Ureter (tissue), 1 donor: ENCODE data around the gene KRTAP5-1. TPM values are rescaled to one million over a fixed set of nuclear protein-coding genes. Genes with fewer than 3 reads are reported as not detected.

Source experiments
- DNase-seq: peaks from one replicate; pipeline ENCODE4 v3.0.0-alpha.2; 2020; ENCODE audit warnings: low spot score
- total RNA-seq: library from RNA; stranded (reverse); gene quantifications from one replicate; pipeline ENCODE4 v1.2.4, GENCODE V29; 2023
- donor health status: DM: yes; HTN: yes; CAD: no.

Gene KRTAP5-1
- total RNA-seq, 1 donor from 2014 or later = not detected

DNA sequence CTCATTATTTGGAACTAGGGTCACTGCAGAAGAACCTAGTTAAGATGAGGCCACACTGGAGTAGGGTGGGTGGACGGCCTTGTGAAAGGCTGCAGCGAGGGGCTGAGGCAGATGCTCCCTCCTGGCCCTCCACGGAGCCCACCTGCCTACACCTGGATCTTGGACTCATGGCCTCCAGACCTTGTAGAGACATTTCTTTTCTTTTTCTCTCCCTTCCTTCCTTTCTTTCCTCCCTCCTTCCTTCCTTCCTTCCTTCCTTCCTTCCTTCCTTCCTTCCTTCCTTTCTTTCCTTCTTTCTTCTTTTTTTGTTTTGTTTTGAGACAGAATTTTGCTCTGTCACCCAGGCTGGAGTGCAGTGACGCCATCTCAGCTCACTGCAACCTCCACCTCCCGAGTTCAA is 39.7 kb downstream of the KRTAP5-1 start:
- no peak for DNase-seq

- DNase-seq = no peak
Measured at GRCh38 chr11:1544536-1544935, 40.5 kb downstream of the KRTAP5-1 start.

DNA sequence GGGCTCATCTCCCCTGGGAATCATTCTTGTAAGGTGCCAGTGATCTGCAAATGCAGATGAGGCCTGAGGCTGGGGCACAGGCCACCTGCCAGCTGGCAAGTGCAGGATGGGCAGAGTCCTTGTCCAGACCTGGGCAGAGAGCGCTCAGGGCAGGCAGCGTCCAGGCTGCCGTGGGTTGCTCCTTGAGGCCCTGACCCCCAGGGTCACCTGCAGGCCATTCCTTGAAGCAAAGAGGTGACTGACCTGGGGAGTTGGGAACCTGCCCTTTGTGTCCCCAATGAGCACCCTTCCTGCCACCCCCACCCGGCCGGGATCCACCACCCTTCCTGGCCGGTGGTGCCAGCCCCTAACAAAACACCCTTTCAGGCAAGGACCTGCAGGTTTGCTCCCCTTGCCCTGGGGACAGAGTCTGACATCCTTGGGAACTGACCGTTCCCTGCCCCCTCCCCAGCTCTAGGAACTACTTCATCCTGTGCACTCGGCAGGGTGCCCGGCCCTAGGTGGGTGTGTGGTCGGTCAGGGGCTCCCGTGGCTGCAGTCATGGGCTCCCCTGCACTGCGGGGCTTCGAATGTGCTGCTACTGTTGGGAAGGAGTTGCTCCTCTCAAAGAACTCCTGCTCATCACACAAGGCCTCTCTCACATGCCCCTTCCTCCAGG is 41.3 kb downstream of the KRTAP5-1 start:
- no peak for DNase-seq

- no peak for DNase-seq
Measured at GRCh38 chr11:1542267-1542666, 42.8 kb downstream of the KRTAP5-1 start.

GRCh38 chr11:1541474-1542204 is 43.4 kb downstream of the KRTAP5-1 start:
- no peak for DNase-seq

DNA sequence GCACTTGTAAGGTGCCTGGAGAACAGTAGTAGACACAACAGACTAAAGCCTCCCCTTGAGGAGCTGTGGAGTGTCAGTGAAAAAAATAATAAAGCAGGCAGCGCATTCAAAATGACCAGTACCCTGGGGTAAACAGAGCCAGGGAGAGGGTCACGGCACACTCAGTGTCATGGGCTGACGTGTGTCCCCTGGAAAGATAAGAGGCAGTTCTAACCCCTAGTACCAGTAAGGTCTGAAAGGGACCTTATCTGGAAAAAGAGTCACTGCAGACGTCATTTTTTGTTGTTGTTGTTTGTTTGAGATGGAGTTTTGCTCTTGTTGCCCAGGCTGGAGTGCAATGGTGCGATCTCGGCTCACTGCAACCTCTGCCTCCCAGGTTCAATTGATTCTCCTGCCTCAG is 45.0 kb downstream of the KRTAP5-1 start:
- DNase-seq = no peak

GRCh38 chr11:1538153-1538552 is 46.9 kb downstream of the KRTAP5-1 start:
- DNase-seq = no peak

DNA sequence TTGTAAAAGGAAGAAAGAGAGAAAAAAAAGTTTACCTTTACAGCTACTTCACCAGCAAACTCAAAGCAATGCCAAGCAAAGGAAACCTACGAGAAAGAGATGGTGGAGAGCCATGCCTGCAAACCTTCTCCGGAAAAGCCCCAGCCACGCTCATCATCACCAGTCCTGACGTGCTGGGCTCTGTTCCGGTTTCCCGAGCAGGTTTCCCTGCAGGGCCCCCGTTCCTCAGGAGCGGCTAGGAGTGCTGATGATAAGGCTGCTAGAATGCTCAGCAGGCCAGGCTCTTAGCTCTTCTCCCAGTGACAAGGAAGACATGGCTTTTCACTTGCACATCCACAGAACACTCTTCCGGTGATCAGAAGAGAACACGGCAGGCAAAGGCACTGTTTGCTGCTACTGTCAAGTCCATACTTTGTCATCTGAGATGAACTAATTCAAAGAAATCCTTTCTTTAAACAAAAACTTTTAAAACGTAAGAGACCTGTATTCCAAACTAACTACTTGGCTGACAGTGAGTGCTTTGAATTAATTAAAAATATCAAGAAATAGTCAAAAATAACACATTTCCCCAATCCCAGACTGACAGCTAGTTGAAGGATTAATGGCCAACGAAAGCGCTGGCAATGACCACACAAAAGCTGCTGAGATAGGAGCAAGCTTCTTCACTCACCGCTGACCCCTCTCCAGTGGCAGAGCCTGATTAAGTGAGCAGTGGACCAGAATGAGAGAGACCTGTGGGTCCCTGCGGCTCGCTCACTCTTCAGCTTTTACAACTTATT is 48.8 kb downstream of the KRTAP5-1 start:
- no peak for DNase-seq

- no peak for DNase-seq
Measured at GRCh38 chr11:1534682-1535081, 50.4 kb downstream of the KRTAP5-1 start.

Other genes starting within 250 kb of the KRTAP5-1 start
- 1.7 TPM for gene BRSK2, start 195.3 kb downstream of the KRTAP5-1 start, total RNA-seq
- gene MOB2, start 98.5 kb downstream of the KRTAP5-1 start, total RNA-seq = 61.5 TPM
- gene DUSP8, start 13.0 kb downstream of the KRTAP5-1 start, total RNA-seq = 6.0 TPM
- gene KRTAP5-2, start 13.0 kb upstream of the KRTAP5-1 start, total RNA-seq = not detected
- gene KRTAP5-3, start 23.2 kb upstream of the KRTAP5-1 start, total RNA-seq = not detected
- gene KRTAP5-4, start 36.9 kb upstream of the KRTAP5-1 start, total RNA-seq = not detected
- gene KRTAP5-5, start 44.5 kb upstream of the KRTAP5-1 start, total RNA-seq = not detected
- not detected for gene KRTAP5-6, start 111.9 kb upstream of the KRTAP5-1 start, total RNA-seq
- 49.2 TPM for gene IFITM10, start 165.3 kb upstream of the KRTAP5-1 start, total RNA-seq
- gene CTSD, start 178.6 kb upstream of the KRTAP5-1 start, total RNA-seq = 1,385 TPM
- 159 TPM for gene SYT8, start 249.7 kb upstream of the KRTAP5-1 start, total RNA-seq